ENCODE measurements around the gene DAB1. TPM values are rescaled to one million over a fixed set of nuclear protein-coding genes. Genes with fewer than 3 reads are reported as not detected.
A peak's percentile ranks its signal among the peaks of the same experiment; 100 is the strongest.

Gene DAB1
- total RNA-seq, 2 donors from 2014 or later, result not detected

DNA sequence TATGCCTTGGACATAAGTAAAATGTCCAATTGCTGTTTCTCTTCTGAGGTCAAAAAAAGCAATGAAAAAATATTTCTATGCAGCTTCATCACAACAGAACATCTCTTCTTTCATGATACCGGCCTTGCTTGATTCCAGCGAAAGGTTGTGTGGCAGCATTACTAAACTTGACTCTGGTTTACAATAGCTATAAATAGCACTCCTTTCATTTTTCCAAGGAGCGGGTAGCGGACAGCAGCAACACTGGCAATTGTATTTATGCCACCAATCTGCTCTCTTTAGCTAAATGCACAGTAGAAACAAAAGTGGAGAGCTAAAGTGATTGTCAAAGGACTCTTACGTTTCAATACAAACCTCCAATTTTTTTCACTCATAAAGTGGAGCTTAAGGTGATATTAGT is 7.5 kb upstream of the DAB1 start:
- ATAC-seq (no peak), DNase-seq (ENCODE audit: low spot score) (no peak)
- H3K4me1 Mint-ChIP-seq (ENCODE audit: low read depth in 2 of 2), result no peaks in the 10 kb centered on the region
- no peaks in the 10 kb centered on the region for H3K9me3 Mint-ChIP-seq
- peaks cover 2 to 10% of the 10 kb centered on the region in 2 donors for H3K27me3 Mint-ChIP-seq
- no peak overlapping the region for H3K27ac Mint-ChIP-seq
- H3K36me3 Mint-ChIP-seq, result no peaks in the 10 kb centered on the region
- H3K4me3 Mint-ChIP-seq, result no peak overlapping the region

DNA sequence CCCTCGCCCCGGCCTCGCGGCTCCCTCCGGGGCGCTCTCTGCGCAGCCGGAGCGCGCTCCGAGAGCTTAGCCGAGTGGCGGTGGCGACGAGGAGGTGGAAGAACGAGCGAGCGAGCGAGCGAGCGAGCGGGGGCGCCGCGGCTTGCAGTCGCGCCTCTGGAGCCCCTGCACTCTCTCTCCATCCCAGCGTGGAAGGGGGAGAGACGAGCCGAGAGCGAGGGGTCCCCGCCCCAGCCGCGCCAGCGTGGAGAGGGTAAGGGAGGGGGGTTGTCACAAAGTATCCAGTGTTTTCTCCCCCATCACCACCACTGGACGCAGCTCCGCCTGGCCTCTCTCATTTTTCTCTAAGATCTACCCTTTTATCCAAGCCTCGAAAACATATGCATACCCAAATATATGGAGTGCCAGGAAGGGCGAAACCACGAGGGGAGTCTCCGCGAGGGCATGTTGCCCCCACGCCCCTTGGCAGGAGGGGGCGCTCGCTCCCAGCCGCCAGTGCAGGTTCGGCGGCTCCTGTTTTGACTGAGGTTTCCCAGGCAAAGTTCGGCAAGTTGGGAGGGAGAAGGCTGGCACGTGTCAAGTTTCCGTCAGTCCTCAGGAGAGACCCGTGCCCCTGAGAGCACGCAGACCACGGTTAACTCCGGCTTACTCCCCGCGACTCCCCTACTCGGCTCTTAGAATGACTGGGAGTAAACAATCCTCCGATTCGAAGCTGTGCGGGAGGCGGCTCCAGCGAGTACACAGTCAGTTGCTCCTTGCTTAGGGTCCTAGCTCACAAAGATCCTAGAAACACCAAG is 569 bp upstream of the DAB1 start:
- Mint-ChIP-seq H3K27ac (no peak overlapping the region), H3K36me3 (no peaks in the 10 kb centered on the region), H3K4me3 (no peak overlapping the region), H3K27me3 (peaks cover 34 to 47% of the 10 kb centered on the region in 2 donors), H3K9me3 (no peaks in the 10 kb centered on the region), H3K4me1 (ENCODE audit: low read depth in 2 of 2) (no peaks in the 10 kb centered on the region)
- ATAC-seq (peak; percentile 9 to 36), DNase-seq (ENCODE audit: low spot score) (no peak)

DNA sequence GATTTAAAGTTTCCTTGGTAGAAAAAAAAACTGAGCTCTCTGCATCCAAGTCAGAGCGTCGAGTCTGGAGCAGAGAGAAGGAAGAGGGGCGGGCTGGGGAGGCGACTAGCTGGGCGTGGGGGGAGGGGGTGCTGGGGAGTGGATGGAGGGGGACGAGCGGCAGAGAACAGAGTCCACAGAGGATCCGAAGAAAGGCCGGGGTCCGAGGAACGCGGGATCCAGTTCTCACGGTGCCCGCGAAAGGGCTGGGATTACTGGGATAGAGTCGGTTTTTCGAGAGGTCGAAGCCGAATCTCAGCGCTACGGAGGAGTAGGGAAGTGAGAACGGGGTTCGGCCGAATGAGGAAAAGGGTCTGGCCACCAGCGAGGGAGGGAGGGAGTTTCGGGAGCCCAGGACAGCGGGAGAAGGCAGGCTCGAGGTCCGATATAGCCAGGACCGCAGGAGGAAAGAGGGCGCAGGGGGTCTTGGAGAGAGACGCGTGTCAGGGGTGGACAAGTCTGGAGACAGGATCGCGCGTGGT is 665 bp downstream of the DAB1 start:
- Mint-ChIP-seq H3K27me3 (peaks cover 35 to 50% of the 10 kb centered on the region in 2 donors), H3K27ac (no peak overlapping the region), H3K4me1 (ENCODE audit: low read depth in 2 of 2) (no peaks in the 10 kb centered on the region), H3K9me3 (peaks cover under 1% of the 10 kb centered on the region), H3K36me3 (no peaks in the 10 kb centered on the region), H3K4me3 (no peak overlapping the region)
- DNase-seq (ENCODE audit: low spot score) (no peak), ATAC-seq (no peak)

DNA sequence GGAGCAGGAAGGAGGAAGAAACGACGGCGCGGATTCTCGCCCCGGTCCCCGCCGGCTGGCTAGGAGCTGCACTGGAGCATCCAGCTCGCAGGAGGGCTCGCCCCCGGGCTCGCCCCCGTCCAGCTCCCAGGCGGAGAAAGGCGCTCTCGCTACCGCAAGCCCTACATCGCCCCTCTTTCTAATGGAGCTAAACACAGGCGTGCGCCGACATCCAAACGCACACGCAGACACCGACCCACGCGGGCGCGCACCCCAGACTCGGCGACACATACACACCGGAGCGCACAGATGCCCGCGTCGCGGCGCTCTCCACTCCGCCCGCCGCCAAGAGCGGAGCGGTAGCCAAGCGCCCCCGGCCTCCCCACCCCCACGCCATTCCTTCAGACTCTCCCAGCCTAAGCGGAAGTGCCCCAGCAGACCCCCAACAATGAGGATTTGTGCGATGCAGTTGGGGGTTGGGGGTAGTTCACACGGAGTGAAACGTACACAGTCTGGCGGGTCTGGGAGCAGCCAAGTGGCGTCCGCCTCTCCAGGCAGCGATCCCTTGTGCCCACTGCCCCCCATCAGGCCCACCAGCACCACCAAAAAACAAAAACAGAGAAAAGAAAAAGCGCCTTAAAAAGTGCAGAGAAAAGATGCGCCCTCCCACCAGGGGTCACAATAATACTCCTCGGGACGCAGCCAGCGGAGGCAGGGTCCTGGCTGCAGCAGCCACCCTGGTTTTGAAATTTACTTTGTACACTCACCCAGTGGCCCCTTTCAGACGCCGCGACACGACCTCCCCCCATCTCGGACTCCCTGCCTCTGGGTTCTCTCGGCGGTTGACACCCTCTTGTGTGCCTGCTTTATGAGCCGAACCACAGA is 1.4 kb downstream of the DAB1 start:
- ATAC-seq (no peak), DNase-seq (ENCODE audit: low spot score) (no peak)
- Mint-ChIP-seq H3K4me1 (ENCODE audit: low read depth in 2 of 2) (no peaks in the 10 kb centered on the region), H3K27ac (no peak overlapping the region), H3K9me3 (peaks cover 3% of the 10 kb centered on the region), H3K27me3 (peaks cover 39 to 55% of the 10 kb centered on the region in 2 donors), H3K4me3 (no peak overlapping the region), H3K36me3 (no peaks in the 10 kb centered on the region)

DNA sequence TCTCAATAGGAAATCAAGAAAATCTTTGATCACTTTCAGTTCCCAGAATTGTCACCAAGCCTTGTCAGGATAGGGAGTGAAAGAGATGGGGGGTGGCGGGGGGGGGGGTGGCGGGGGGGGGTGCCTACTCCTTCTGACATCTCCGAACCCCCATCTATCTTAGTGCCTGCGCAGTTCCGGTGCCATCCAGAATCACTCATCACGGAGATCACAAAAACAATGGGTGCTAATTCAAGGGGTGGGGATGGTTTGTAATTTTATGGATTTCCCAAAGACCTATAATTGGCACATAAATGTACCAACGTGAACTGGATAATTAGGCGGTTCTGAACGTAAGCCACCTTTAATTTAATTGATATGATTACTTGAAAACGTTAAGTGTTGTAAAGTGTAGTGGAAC is 2.1 kb downstream of the DAB1 start:
- DNase-seq (ENCODE audit: low spot score), result no peak
- Mint-ChIP-seq H3K36me3 (no peaks in the 10 kb centered on the region), H3K9me3 (peaks cover 3% of the 10 kb centered on the region), H3K4me3 (no peak overlapping the region), H3K27me3 (peaks cover 39 to 55% of the 10 kb centered on the region in 2 donors), H3K27ac (no peak overlapping the region), H3K4me1 (ENCODE audit: low read depth in 2 of 2) (no peaks in the 10 kb centered on the region)
- ATAC-seq, result no peak

DNA sequence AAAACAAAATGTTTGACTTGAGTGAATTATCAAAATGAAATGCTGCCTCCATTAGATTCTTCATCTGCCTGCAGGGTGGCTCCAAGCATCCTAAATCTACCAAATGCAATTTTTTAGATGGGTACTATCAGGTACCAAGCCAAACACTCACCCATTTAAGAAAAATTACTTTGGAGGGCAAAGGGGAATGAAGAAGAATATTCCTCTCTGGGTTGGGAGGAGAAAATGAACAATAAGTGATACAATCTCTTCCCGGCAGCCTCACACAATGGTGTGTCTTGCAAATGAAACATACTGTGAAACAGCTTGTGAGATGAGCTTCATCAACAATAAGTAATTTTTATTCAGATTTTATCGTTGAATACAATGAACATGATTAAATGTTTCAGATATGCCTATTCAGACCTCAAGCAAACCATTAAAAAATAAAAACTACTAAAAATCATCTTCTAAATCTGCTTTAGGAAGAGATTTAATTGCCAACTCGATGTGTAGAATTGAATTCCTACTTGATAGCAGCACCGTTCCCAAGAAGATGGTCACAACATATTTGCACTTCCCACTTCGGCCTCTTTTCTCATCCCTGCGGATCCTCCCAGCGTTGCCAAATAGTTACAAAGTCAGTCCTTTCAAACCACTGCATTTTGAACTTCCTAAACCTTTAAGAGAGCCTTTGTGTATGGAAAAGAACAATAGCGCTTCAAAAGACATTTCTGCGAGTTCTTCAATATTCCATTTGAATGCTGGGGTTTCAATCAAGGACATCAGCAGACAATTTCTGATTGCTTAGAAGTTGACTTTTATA is 2.7 kb downstream of the DAB1 start:
- Mint-ChIP-seq H3K4me1 (ENCODE audit: low read depth in 2 of 2) (no peaks in the 10 kb centered on the region), H3K27ac (no peak overlapping the region), H3K4me3 (no peak overlapping the region), H3K36me3 (no peaks in the 10 kb centered on the region), H3K27me3 (peaks cover 36 to 48% of the 10 kb centered on the region in 2 donors), H3K9me3 (peaks cover 3% of the 10 kb centered on the region)
- DNase-seq (ENCODE audit: low spot score) (no peak), ATAC-seq (no peak)

DNA sequence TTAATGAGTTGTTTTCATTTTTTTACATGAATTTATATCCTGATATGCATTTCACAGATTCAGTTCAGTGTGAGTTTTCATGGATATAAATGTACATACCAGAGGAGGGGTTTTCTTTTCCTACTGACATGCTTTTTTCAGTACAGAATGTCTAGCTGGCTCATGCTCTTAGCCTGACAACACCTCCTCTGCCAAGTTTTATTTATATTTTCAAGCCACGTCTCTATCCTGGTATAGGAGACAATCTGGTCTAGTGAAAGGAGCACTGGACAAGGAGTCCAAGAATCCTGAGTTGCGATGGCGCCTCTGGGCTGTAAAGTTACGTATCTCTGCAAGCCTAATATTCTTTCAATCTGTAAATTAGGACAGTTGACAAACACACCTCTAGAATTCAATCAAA is 4.9 kb downstream of the DAB1 start:
- Mint-ChIP-seq H3K4me1 (ENCODE audit: low read depth in 2 of 2) (no peaks in the 10 kb centered on the region), H3K9me3 (peaks cover 3% of the 10 kb centered on the region), H3K36me3 (no peaks in the 10 kb centered on the region), H3K27ac (no peak overlapping the region), H3K27me3 (peaks cover 18 to 33% of the 10 kb centered on the region in 2 donors), H3K4me3 (no peak overlapping the region)
- DNase-seq (ENCODE audit: low spot score) (no peak), ATAC-seq (no peak)

DNA sequence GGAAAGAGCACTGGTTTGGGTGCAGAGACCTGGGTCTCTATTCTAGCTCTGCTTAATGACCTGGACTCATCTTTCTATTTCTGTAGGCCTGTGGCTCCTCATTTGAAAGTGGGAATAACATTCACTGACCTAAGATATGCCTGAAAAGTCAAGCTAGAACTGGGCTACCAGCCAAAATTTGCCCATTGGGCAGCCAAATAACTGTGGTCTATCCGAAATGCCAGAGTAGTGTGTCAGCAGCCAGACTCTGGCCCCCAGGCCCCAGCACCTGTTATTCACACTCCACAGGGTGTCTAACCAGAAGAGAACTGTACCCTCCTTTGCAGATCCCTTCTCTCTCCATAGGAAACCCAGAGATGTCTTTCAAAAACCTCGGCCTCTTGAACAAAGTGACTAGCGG is 12.6 kb downstream of the DAB1 start:
- DNase-seq (ENCODE audit: low spot score), result no peak
- ATAC-seq, result no peak
- H3K4me1 Mint-ChIP-seq (ENCODE audit: low read depth in 2 of 2), result no peaks in the 10 kb centered on the region
- H3K9me3 Mint-ChIP-seq, result peaks cover 5% of the 10 kb centered on the region
- peaks cover 4% of the 10 kb centered on the region for H3K36me3 Mint-ChIP-seq
- peaks cover 9 to 15% of the 10 kb centered on the region in 2 donors for H3K27me3 Mint-ChIP-seq
- H3K27ac Mint-ChIP-seq, result no peak overlapping the region
- no peak overlapping the region for H3K4me3 Mint-ChIP-seq

DNA sequence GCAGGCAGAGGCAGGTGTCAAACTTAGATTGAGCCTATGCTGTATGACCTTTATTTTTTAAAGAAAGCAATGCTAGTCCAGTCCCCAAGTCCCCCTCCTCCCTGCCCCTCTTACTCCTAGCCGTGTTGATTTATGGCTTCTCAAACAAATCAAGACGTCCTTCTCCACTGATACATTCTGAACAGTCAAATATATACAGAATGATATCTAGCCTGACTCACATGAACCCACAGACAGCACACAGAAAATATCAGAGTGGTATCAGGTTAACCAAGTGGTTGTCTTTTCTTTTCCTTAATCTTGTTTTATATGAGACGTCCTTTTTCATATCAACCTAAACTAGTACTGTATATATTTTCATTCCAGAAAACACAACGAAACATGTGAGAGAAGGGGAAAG is 13.4 kb downstream of the DAB1 start:
- no peak for ATAC-seq
- H3K27me3 Mint-ChIP-seq, result peaks cover 9 to 15% of the 10 kb centered on the region in 2 donors
- no peak overlapping the region for H3K4me3 Mint-ChIP-seq
- DNase-seq (ENCODE audit: low spot score), result no peak
- peaks cover 5% of the 10 kb centered on the region for H3K9me3 Mint-ChIP-seq
- no peaks in the 10 kb centered on the region for H3K4me1 Mint-ChIP-seq (ENCODE audit: low read depth in 2 of 2)
- peaks cover 4% of the 10 kb centered on the region for H3K36me3 Mint-ChIP-seq
- no peak overlapping the region for H3K27ac Mint-ChIP-seq

DNA sequence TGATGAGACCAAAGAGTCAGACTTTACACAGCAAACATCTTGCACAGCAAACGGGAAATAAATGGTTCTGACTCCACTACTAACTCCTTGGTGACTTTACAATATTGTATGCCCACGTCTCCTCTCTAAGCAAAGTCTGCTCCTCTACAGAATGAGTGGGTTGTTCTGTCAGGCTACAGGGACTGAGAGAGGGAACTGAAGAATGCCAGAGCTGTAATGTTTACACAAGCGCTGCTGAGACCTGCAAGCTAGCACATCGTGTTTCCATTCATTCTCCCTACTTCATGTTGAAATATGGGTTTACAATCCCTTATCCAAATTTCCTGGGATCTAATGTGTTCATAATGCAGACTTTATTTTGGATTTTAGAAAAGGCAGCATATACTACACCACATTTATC is 15.9 kb downstream of the DAB1 start:
- ATAC-seq, result no peak
- no peak overlapping the region for H3K27ac Mint-ChIP-seq

DNA sequence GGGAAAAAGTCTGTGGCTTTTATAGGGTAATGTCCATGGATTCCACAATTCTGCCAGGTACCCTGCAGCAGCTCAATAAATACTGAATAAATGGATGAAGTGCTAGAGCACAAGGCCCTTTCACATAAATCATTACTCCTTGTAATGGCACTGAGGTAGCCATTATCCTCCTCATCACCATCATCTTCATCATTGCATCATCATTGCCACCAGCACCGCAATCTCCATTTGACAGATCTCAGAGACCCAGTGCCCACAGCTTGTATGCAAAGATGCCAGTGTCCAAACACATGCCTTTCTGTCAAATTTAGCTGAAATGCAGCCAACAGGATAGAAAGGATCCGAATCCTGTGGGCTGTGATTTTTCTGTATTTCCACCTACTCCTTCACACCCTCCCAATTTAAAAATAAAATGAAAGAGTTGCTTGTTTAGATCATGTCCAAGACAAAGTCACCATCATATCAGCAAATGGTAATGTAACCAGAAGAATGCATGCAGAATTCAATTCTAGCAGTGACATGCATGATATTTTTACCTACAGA is 17.4 kb downstream of the DAB1 start:
- Mint-ChIP-seq H3K4me1 (ENCODE audit: low read depth in 2 of 2) (no peaks in the 10 kb centered on the region), H3K9me3 (peaks cover 2% of the 10 kb centered on the region), H3K4me3 (no peak overlapping the region), H3K36me3 (peaks cover 4% of the 10 kb centered on the region), H3K27ac (no peak overlapping the region), H3K27me3 (peaks cover 13 to 21% of the 10 kb centered on the region in 2 donors)
- ATAC-seq (no peak), DNase-seq (ENCODE audit: low spot score) (no peak)

More for the DNA sequence above, 15.9 kb downstream of the DAB1 start:
- Mint-ChIP-seq H3K36me3 (peaks cover 4% of the 10 kb centered on the region), H3K4me1 (ENCODE audit: low read depth in 2 of 2) (no peaks in the 10 kb centered on the region), H3K9me3 (peaks cover 7% of the 10 kb centered on the region), H3K4me3 (no peak overlapping the region), H3K27me3 (peaks cover 13 to 15% of the 10 kb centered on the region in 2 donors)
- no peak for DNase-seq (ENCODE audit: low spot score)

DNA sequence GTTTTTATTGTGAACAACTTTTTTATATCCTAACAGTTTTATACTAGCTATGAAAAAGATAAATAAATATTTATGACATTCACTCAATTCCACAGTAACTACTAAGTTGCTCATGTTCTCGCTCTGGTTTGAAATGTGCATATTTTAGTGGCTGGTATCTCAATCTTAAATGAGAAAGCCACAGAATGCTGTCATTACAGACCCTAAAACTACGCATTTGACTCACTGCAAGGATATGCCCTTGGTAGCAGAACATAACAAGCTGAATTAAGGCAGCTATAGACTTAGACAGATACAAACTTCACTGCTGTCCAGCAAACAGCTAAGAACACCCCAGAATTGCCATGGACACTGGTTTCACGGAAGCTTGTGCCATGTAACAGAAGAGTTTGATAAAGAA is 19.0 kb downstream of the DAB1 start:
- Mint-ChIP-seq H3K4me1 (ENCODE audit: low read depth in 2 of 2) (no peaks in the 10 kb centered on the region), H3K36me3 (no peaks in the 10 kb centered on the region)

DNA sequence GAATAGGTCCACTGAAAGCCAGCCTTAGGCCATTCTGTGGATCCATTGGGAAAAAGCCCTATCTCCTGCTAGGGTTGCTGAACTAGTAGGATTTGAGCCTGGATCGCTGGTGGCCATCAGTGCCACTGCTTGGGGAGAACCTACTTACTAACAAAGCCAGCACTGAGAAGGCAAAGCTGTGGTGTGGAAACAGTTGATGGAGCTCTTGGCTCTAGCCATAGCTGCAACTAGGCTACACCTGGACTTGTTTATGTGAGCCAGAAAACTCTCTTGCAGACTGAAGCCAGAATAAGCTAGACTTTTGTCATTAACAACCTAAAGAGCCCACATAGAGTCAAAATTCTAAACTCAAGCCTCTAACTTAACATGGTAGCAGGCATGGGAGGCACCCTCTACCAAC is 20.7 kb downstream of the DAB1 start:
- no peaks in the 10 kb centered on the region for H3K4me1 Mint-ChIP-seq (ENCODE audit: low read depth in 2 of 2)
- peaks cover 2% of the 10 kb centered on the region for H3K9me3 Mint-ChIP-seq
- ATAC-seq (no peak), DNase-seq (ENCODE audit: low spot score) (no peak)
- H3K27ac Mint-ChIP-seq, result no peak overlapping the region
- H3K27me3 Mint-ChIP-seq, result peaks cover 15 to 20% of the 10 kb centered on the region in 2 donors
- no peak overlapping the region for H3K4me3 Mint-ChIP-seq
- H3K36me3 Mint-ChIP-seq, result no peaks in the 10 kb centered on the region

More for the DNA sequence above, 19.0 kb downstream of the DAB1 start:
- Mint-ChIP-seq H3K27ac (no peak overlapping the region), H3K27me3 (peaks cover 15 to 17% of the 10 kb centered on the region in 2 donors), H3K4me3 (no peak overlapping the region), H3K9me3 (peaks cover 2% of the 10 kb centered on the region)
- DNase-seq (ENCODE audit: low spot score), result no peak
- no peak for ATAC-seq

All from natural killer cell treated with Interleukin-12 subunit alpha and Interleukin-12 subunit beta and Interleukin-15 and Interleukin-18, amount 100 ng/mL, for 72 hours (primary cell).